Left ventricle myocardium inferior (tissue), 1 donor: Measurements from ENCODE around the gene MRPS21. TPM values are rescaled to one million over a fixed set of nuclear protein-coding genes. Genes with fewer than 3 reads are reported as not detected.
"Not testable (repeated sequence)": the region's sequence is repeated elsewhere in the genome, so short reads cannot be mapped to it uniquely, and the experiment has no call there.

Source experiments
- DNase-seq: peaks from one replicate; pipeline ENCODE4 v3.0.0-alpha.2; 2020
- H3K27ac ChIP-seq: fragments of 200-600 bp; replicated peaks from 2 replicates; pipeline ENCODE4 v1.8.0; 2021
- H3K27me3 ChIP-seq: fragments of 200-600 bp; 2 replicates; pipeline ENCODE4 v1.8.0; 2021; ENCODE audit warnings: low read depth
- H3K36me3 ChIP-seq: fragments of 200-600 bp; 2 replicates; pipeline ENCODE4 v1.8.0; 2021
- H3K4me1 ChIP-seq: fragments of 200-600 bp; 2 replicates; pipeline ENCODE4 v1.8.0; 2021
- H3K4me3 ChIP-seq: fragments of 200-600 bp; 2 replicates; pipeline ENCODE4 v1.8.0; 2021; ENCODE audit warnings: mild to moderate bottlenecking, moderate library complexity
- H3K9me3 ChIP-seq: fragments of 200-600 bp; replicated peaks from 2 replicates; pipeline ENCODE4 v1.8.0; 2021
- CTCF ChIP-seq: fragments of 200-600 bp; IDR thresholded peaks from 2 replicates; pipeline ENCODE4 v1.8.0; 2021; ENCODE audit warnings: antibody characterized with exemption, mild to moderate bottlenecking, borderline replicate concordance
- intact Hi-C: fragments of 100-400 bp; cut with micrococcal nuclease; formaldehyde crosslinking; loops from one replicate; pipeline ENCODE4 v1.11.0; 2022
- total RNA-seq: library from RNA; stranded (reverse); fragmentation: NEBNext Ultra II Directional; extraction: Animal tissue kit (Norgen Biotek cat#: 25700); gene quantifications from one replicate; pipeline ENCODE4 v1.2.1, GENCODE V29; 2021
- donor health status: DM: no; HTN: yes; CAD: no; lungs with severe emphysema.

The MRPS21 gene
- total RNA-seq, 1 donor from 2014 or later = 72.5 TPM

- intact Hi-C loops = no loop called here
- H3K27me3 ChIP-seq = no peaks in the 10 kb centered on the region
- no peak for TF ChIP-seq CTCF
- H3K27ac ChIP-seq = no peak overlapping the region
- no peak for DNase-seq
- H3K4me3 ChIP-seq = no peak overlapping the region
- no peaks in the 10 kb centered on the region for H3K9me3 ChIP-seq
- H3K4me1 ChIP-seq = no peaks in the 10 kb centered on the region
- peaks cover 13% of the 10 kb centered on the region for H3K36me3 ChIP-seq
These were observed 18.1 kb downstream of the MRPS21 start for GRCh38 chr1:150311762-150312161.

- intact Hi-C loops, H3K27me3 ChIP-seq, H3K9me3 ChIP-seq, H3K27ac ChIP-seq, H3K36me3 ChIP-seq, DNase-seq, H3K4me1 ChIP-seq, H3K4me3 ChIP-seq: not testable (repeated sequence)
These were observed 21.0 kb downstream of the MRPS21 start for GRCh38 chr1:150314691-150315090.

- Histone ChIP-seq H3K4me1 (peaks cover 28% of the 10 kb centered on the region), H3K36me3 (peaks cover 17% of the 10 kb centered on the region), H3K4me3 (peak overlapping the region; percentile 78), H3K27ac (peak overlapping the region; percentile 95), H3K9me3 (no peaks in the 10 kb centered on the region), H3K27me3 (no peaks in the 10 kb centered on the region)
- TF ChIP-seq CTCF = no peak
- intact Hi-C loops = no loop called here
- DNase-seq = no peak
These were observed 27.0 kb downstream of the MRPS21 start for GRCh38 chr1:150320667-150320978.

GRCh38 chr1:150321826-150322166, 28.1 kb downstream of the MRPS21 start:
- Histone ChIP-seq H3K27me3 (no peaks in the 10 kb centered on the region), H3K4me1 (peaks cover 28% of the 10 kb centered on the region), H3K4me3 (peak overlapping the region; percentile 78), H3K27ac (peak overlapping the region; percentile 95), H3K9me3 (no peaks in the 10 kb centered on the region), H3K36me3 (peaks cover 28% of the 10 kb centered on the region)
- intact Hi-C loops = no loop called here
- no peak for DNase-seq
- TF ChIP-seq CTCF = no peak

GRCh38 chr1:150322310-150322709, 28.6 kb downstream of the MRPS21 start:
- no peaks in the 10 kb centered on the region for H3K9me3 ChIP-seq
- peaks cover 33% of the 10 kb centered on the region for H3K36me3 ChIP-seq
- peaks cover 28% of the 10 kb centered on the region for H3K4me1 ChIP-seq
- H3K27ac ChIP-seq = no peak overlapping the region
- no peak for TF ChIP-seq CTCF
- DNase-seq = no peak
- peak overlapping the region; percentile 78 for H3K4me3 ChIP-seq
- intact Hi-C loops = no loop called here
- no peaks in the 10 kb centered on the region for H3K27me3 ChIP-seq

- intact Hi-C loops = no loop called here
- Histone ChIP-seq H3K36me3 (peaks cover 100% of the 10 kb centered on the region), H3K4me3 (no peak overlapping the region), H3K9me3 (no peaks in the 10 kb centered on the region), H3K4me1 (no peaks in the 10 kb centered on the region), H3K27me3 (no peaks in the 10 kb centered on the region), H3K27ac (no peak overlapping the region)
- no peak for DNase-seq
- no peak for TF ChIP-seq CTCF
These were observed 39.1 kb downstream of the MRPS21 start for GRCh38 chr1:150332651-150333290.
